ENCODE results near the gene NF2. TPM values are rescaled to one million over a fixed set of nuclear protein-coding genes. Genes with fewer than 3 reads are reported as not detected.
"Not testable (repeated sequence)": the region's sequence is repeated elsewhere in the genome, so short reads cannot be mapped to it uniquely, and the experiment has no call there.

NF2 gene
- total RNA-seq, result 30.1 TPM
- 10 to 100 TPM; 16.9 to 20.5 (median 19.5) TPM for polyA plus RNA-seq (ENCODE audit: insufficient read depth in 1 of 8, insufficient read length in 8 of 8, low replicate concordance in 1 of 8)
- long read RNA-seq, donor 1, full-length matches to known transcripts, result 4 of 4 reads
- long read RNA-seq, donor 1, partial matches to known transcripts, result 0 of 4 reads
- long read RNA-seq, donor 1, other reads (novel, unspliced or antisense), result 0 of 4 reads
- long read RNA-seq, donor 2, result 0 reads
- long read RNA-seq, donor 3, full-length matches to known transcripts, result 7 of 7 reads
- long read RNA-seq, donor 3, partial matches to known transcripts, result 0 of 7 reads
- long read RNA-seq, donor 3, other reads (novel, unspliced or antisense), result 0 of 7 reads
- long read RNA-seq, donor 4, transcript NF2-204 (17 exons, 1,837 nt), result major isoform, 5 of 5 reads
- long read RNA-seq, donor 4, partial matches to known transcripts, result 0 of 5 reads
- long read RNA-seq, donor 4, other reads (novel, unspliced or antisense), result 0 of 5 reads
- long read RNA-seq, donor 5, full-length matches to known transcripts, result 8 of 16 reads
- long read RNA-seq, donor 5, partial matches to known transcripts, result 8 of 16 reads
- long read RNA-seq, donor 5, other reads (novel, unspliced or antisense), result 0 of 16 reads
- long read RNA-seq, donor 6, partial matches to known transcripts, result 0 of 3 reads
- long read RNA-seq, donor 6, other reads (novel, unspliced or antisense), result 0 of 3 reads
- long read RNA-seq, donor 7, partial matches to known transcripts, result 0 of 2 reads
- long read RNA-seq, donor 7, other reads (novel, unspliced or antisense), result 0 of 2 reads
- long read RNA-seq, donor 8, partial matches to known transcripts, result 0 of 3 reads
- long read RNA-seq, donor 8, other reads (novel, unspliced or antisense), result 0 of 3 reads
- long read RNA-seq, donor 9, full-length matches to known transcripts, result 4 of 4 reads
- long read RNA-seq, donor 9, partial matches to known transcripts, result 0 of 4 reads
- long read RNA-seq, donor 9, other reads (novel, unspliced or antisense), result 0 of 4 reads
- long read RNA-seq, donor 10, result 0 reads
- long read RNA-seq, donor 11, partial matches to known transcripts, result 0 of 2 reads
- long read RNA-seq, donor 11, other reads (novel, unspliced or antisense), result 0 of 2 reads

GRCh38 chr22:29603358-29604075, at the start of gene NF2:
Gene NF2 (plus strand): TSS chr22:29603633. CDS start chr22:29603999, 366 bp downstream.
- peak; percentile 100 for DNase-seq
- Histone ChIP-seq H3K27ac (ENCODE audit: low read length) (peak within 1 kb of the TSS; percentile 99), H3K27me3 (ENCODE audit: control insufficient read depth, insufficient read depth, low read length) (no peaks in the 10 kb centered on the region), H3K36me3 (ENCODE audit: control insufficient read depth, insufficient read depth, low read length) (peaks cover 6% of the 10 kb centered on the region), H3K4me3 (ENCODE audit: low read length) (peak within 1 kb of the TSS; percentile 89), H3K9me3 (replicated peaks; ENCODE audit: control insufficient read depth, low read depth, low read length) (no peaks in the 10 kb centered on the region), H3K4me1 (ENCODE audit: control insufficient read depth, insufficient read depth, low read length) (peaks cover 8% of the 10 kb centered on the region)
- WGBS (ENCODE audit: insufficient coverage), result under 1% methylated on average over 74 of the region's 74 CpGs

DNA sequence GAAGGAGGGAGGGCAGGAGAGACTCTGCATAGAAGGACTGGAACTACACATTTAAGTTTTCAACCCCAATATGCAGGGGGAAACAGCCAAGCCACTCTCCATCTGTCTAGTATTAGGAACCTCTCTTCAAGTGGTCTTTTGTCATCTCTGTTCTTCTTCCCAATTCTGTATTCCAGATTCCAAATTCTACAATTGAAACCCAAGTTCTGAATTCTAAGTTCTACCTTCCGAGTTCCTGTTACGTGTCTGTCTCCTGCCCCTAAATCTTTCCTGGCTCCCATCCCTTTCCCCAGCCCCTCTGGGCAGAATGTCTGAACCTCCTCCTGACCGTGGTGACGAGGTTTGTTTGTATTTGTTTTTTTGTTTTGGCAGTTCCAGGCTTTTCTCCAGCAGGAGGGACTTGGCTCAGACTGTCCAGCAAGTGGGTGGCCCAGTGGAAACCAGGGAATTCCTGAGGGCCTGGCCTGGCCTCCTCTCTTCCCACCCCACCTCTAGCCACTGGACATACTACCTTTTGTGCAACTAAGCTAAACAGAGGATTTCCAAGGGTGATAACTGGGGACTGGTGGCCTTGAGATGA, 48.3 kb upstream of the NF2 start:
- DNase-seq, result peak; percentile 74

GRCh38 chr22:29559030-29559429, 44.4 kb upstream of the NF2 start:
- no peak for DNase-seq
- H3K27ac ChIP-seq (ENCODE audit: low read length), result no peak overlapping the region
- H3K27me3 ChIP-seq (ENCODE audit: control insufficient read depth, insufficient read depth, low read length), result no peaks in the 10 kb centered on the region
- peaks cover 8% of the 10 kb centered on the region for H3K4me1 ChIP-seq (ENCODE audit: control insufficient read depth, insufficient read depth, low read length)
- 95% methylated on average over 3 of the region's 6 CpGs for WGBS (ENCODE audit: insufficient coverage)
- H3K9me3 ChIP-seq (replicated peaks; ENCODE audit: control insufficient read depth, low read depth, low read length), result no peaks in the 10 kb centered on the region
- H3K4me3 ChIP-seq (ENCODE audit: low read length), result no peak overlapping the region
- H3K36me3 ChIP-seq (ENCODE audit: control insufficient read depth, insufficient read depth, low read length), result peaks cover 48% of the 10 kb centered on the region

More for the DNA sequence above, 48.3 kb upstream of the NF2 start:
- Histone ChIP-seq H3K4me1 (ENCODE audit: control insufficient read depth, insufficient read depth, low read length) (peaks cover 9% of the 10 kb centered on the region), H3K9me3 (replicated peaks; ENCODE audit: control insufficient read depth, low read depth, low read length) (no peaks in the 10 kb centered on the region), H3K4me3 (ENCODE audit: low read length) (no peak overlapping the region), H3K27me3 (ENCODE audit: control insufficient read depth, insufficient read depth, low read length) (no peaks in the 10 kb centered on the region), H3K36me3 (ENCODE audit: control insufficient read depth, insufficient read depth, low read length) (peaks cover 29% of the 10 kb centered on the region), H3K27ac (ENCODE audit: low read length) (no peak overlapping the region)
- 50% methylated on average over 2 of the region's 4 CpGs for WGBS (ENCODE audit: insufficient coverage)

GRCh38 chr22:29559853-29560252, 43.6 kb upstream of the NF2 start:
- no peak for DNase-seq
- no peaks in the 10 kb centered on the region for H3K27me3 ChIP-seq (ENCODE audit: control insufficient read depth, insufficient read depth, low read length)
- H3K36me3 ChIP-seq (ENCODE audit: control insufficient read depth, insufficient read depth, low read length), result peaks cover 56% of the 10 kb centered on the region
- H3K27ac ChIP-seq (ENCODE audit: low read length), result no peak overlapping the region
- no peaks in the 10 kb centered on the region for H3K4me1 ChIP-seq (ENCODE audit: control insufficient read depth, insufficient read depth, low read length)
- no peaks in the 10 kb centered on the region for H3K9me3 ChIP-seq (replicated peaks; ENCODE audit: control insufficient read depth, low read depth, low read length)
- WGBS (ENCODE audit: insufficient coverage), result 94% methylated on average over 2 of the region's 2 CpGs
- no peak overlapping the region for H3K4me3 ChIP-seq (ENCODE audit: low read length)

- Histone ChIP-seq H3K36me3 (ENCODE audit: control insufficient read depth, insufficient read depth, low read length) (peaks cover 62% of the 10 kb centered on the region), H3K9me3 (replicated peaks; ENCODE audit: control insufficient read depth, low read depth, low read length) (no peaks in the 10 kb centered on the region), H3K27me3 (ENCODE audit: control insufficient read depth, insufficient read depth, low read length) (no peaks in the 10 kb centered on the region), H3K4me3 (ENCODE audit: low read length) (no peak overlapping the region), H3K4me1 (ENCODE audit: control insufficient read depth, insufficient read depth, low read length) (no peaks in the 10 kb centered on the region), H3K27ac (ENCODE audit: low read length) (no peak overlapping the region)
- DNase-seq, result no peak
- WGBS (ENCODE audit: insufficient coverage), result 90% methylated on average over 4 of the region's 6 CpGs
Measured at GRCh38 chr22:29563652-29564460, 39.6 kb upstream of the NF2 start.

DNA sequence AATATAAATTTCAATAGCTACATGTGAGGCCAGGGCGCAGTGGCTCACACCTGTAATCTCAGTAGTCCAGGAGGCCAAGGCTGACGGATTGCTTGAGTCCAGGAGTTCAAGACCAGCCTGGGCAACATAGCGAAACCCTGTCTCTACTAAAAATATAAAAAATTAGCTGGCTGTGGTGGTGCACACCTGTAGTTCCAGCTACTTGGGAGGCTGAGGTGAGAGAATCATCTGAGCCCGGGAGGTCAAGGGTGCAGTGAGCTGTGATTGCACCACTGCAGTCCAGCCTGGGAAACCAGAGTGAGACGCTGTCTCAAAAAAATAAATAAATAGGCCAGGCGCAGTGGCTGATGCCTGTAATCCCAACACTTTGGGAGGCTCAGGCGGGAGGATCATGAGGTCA, 36.9 kb upstream of the NF2 start:
- H3K27me3 ChIP-seq (ENCODE audit: control insufficient read depth, insufficient read depth, low read length); H3K4me1 ChIP-seq (ENCODE audit: control insufficient read depth, insufficient read depth, low read length); H3K27ac ChIP-seq (ENCODE audit: low read length); H3K9me3 ChIP-seq (replicated peaks; ENCODE audit: control insufficient read depth, low read depth, low read length); H3K4me3 ChIP-seq (ENCODE audit: low read length); DNase-seq: not testable (repeated sequence)
- WGBS (ENCODE audit: insufficient coverage), result 94% methylated on average over 3 of the region's 7 CpGs
- peaks cover 61% of the 10 kb centered on the region for H3K36me3 ChIP-seq (ENCODE audit: control insufficient read depth, insufficient read depth, low read length)

- Histone ChIP-seq H3K36me3 (ENCODE audit: control insufficient read depth, insufficient read depth, low read length) (peaks cover 53% of the 10 kb centered on the region), H3K27me3 (ENCODE audit: control insufficient read depth, insufficient read depth, low read length) (no peaks in the 10 kb centered on the region), H3K4me1 (ENCODE audit: control insufficient read depth, insufficient read depth, low read length) (no peaks in the 10 kb centered on the region), H3K27ac (ENCODE audit: low read length) (no peak overlapping the region), H3K4me3 (ENCODE audit: low read length) (no peak overlapping the region), H3K9me3 (replicated peaks; ENCODE audit: control insufficient read depth, low read depth, low read length) (no peaks in the 10 kb centered on the region)
- WGBS (ENCODE audit: insufficient coverage), result 40% methylated on average over 1 of the region's 7 CpGs
- no peak for DNase-seq
Measured at GRCh38 chr22:29567338-29567737, 36.1 kb upstream of the NF2 start.

- Histone ChIP-seq H3K4me1 (ENCODE audit: control insufficient read depth, insufficient read depth, low read length) (no peaks in the 10 kb centered on the region), H3K4me3 (ENCODE audit: low read length) (no peak overlapping the region), H3K9me3 (replicated peaks; ENCODE audit: control insufficient read depth, low read depth, low read length) (no peaks in the 10 kb centered on the region), H3K27me3 (ENCODE audit: control insufficient read depth, insufficient read depth, low read length) (no peaks in the 10 kb centered on the region), H3K27ac (ENCODE audit: low read length) (no peak overlapping the region), H3K36me3 (ENCODE audit: control insufficient read depth, insufficient read depth, low read length) (peaks cover 46% of the 10 kb centered on the region)
- WGBS (ENCODE audit: insufficient coverage), result 88% methylated on average over 4 of the region's 7 CpGs
- DNase-seq, result no peak
Measured at GRCh38 chr22:29569011-29569678, 34.3 kb upstream of the NF2 start.

Measured in muscle of leg (tissue), 16 donors.